HEK293 (cell line): ENCODE results near the gene AP3D1.

Experiments
- BCL6B ChIP-seq: fragments of 450-650 bp; formaldehyde crosslinking; IDR thresholded peaks from 2 replicates; pipeline ENCODE4 v1.5.1; 2017; ENCODE audit warnings: missing biosample characterization, missing genetic modification characterization
- GFI1B ChIP-seq: fragments of 450-650 bp; formaldehyde crosslinking; IDR thresholded peaks from 2 replicates; pipeline ENCODE4 v1.5.1; 2016; ENCODE audit warnings: missing biosample characterization, missing genetic modification characterization
- GLI2 ChIP-seq: fragments of 450-650 bp; formaldehyde crosslinking; IDR thresholded peaks from 2 replicates; pipeline ENCODE4; 2017; ENCODE audit warnings: missing biosample characterization, missing genetic modification characterization, low read depth, borderline replicate concordance
- GLI4 ChIP-seq: fragments of 450-650 bp; formaldehyde crosslinking; IDR thresholded peaks from 2 replicates; pipeline ENCODE4 v1.5.1; 2016; ENCODE audit warnings: missing biosample characterization, missing genetic modification characterization
- HOXD13 ChIP-seq: sonication (generic); formaldehyde crosslinking; IDR thresholded peaks from 2 replicates; pipeline ENCODE4 v1.8.0; 2022; ENCODE audit warnings: missing genetic modification reagents, borderline replicate concordance
- MZF1 ChIP-seq: fragments of 450-650 bp; formaldehyde crosslinking; IDR thresholded peaks from 2 replicates; pipeline ENCODE4 v1.5.1; 2017; ENCODE audit warnings: missing biosample characterization, missing genetic modification characterization, borderline replicate concordance
- REPIN1 ChIP-seq: fragments of 450-650 bp; formaldehyde crosslinking; IDR thresholded peaks from 2 replicates; pipeline ENCODE4 v1.5.1; 2017; ENCODE audit warnings: missing biosample characterization, missing genetic modification characterization, low read depth
- SCRT2 ChIP-seq: fragments of 450-650 bp; formaldehyde crosslinking; IDR thresholded peaks from 2 replicates; pipeline ENCODE4 v1.5.1; 2016; ENCODE audit warnings: missing biosample characterization, missing genetic modification characterization
- SP7 ChIP-seq: fragments of 450-650 bp; formaldehyde crosslinking; IDR thresholded peaks from 2 replicates; pipeline ENCODE4 v1.5.1; 2016; ENCODE audit warnings: missing biosample characterization, missing genetic modification characterization
- YY1 ChIP-seq: fragments of 450-650 bp; formaldehyde crosslinking; IDR thresholded peaks from 2 replicates; pipeline ENCODE4 v1.5.1; 2018; ENCODE audit warnings: missing biosample characterization, missing genetic modification characterization
- ZBTB10 ChIP-seq: fragments of 450-650 bp; formaldehyde crosslinking; IDR thresholded peaks from 2 replicates; pipeline ENCODE4 v1.5.1; 2016; ENCODE audit warnings: missing biosample characterization, missing genetic modification characterization
- ZBTB20 ChIP-seq: fragments of 450-650 bp; formaldehyde crosslinking; IDR thresholded peaks from 2 replicates; pipeline ENCODE4 v1.5.1; 2016; ENCODE audit warnings: missing biosample characterization, missing genetic modification characterization
- ZBTB8A ChIP-seq: fragments of 450-650 bp; formaldehyde crosslinking; IDR thresholded peaks from 2 replicates; pipeline ENCODE4 v1.5.1; 2016; ENCODE audit warnings: missing biosample characterization, missing genetic modification characterization
- ZFP3 ChIP-seq: fragments of 450-650 bp; formaldehyde crosslinking; IDR thresholded peaks from 2 replicates; pipeline ENCODE4 v1.5.1; 2016; ENCODE audit warnings: low read depth, missing biosample characterization, missing genetic modification characterization
- ZNF155 ChIP-seq: fragments of 450-650 bp; formaldehyde crosslinking; IDR thresholded peaks from 2 replicates; pipeline ENCODE4 v1.5.1; 2016; ENCODE audit warnings: missing biosample characterization, missing genetic modification characterization
- ZNF16 ChIP-seq: fragments of 450-650 bp; formaldehyde crosslinking; IDR thresholded peaks from 2 replicates; pipeline ENCODE4 v1.5.1; 2016; ENCODE audit warnings: low read depth, missing biosample characterization, missing genetic modification characterization
- ZNF335 ChIP-seq: fragments of 450-650 bp; formaldehyde crosslinking; conservative IDR thresholded peaks from 2 replicates; pipeline ENCODE4 v1.5.1; 2016; ENCODE audit warnings: missing biosample characterization, missing genetic modification characterization
- ZNF350 ChIP-seq: fragments of 450-650 bp; formaldehyde crosslinking; IDR thresholded peaks from 2 replicates; pipeline ENCODE4 v1.5.0; 2017; ENCODE audit warnings: missing biosample characterization, mild to moderate bottlenecking, missing genetic modification characterization
- ZNF548 ChIP-seq: fragments of 450-650 bp; formaldehyde crosslinking; IDR thresholded peaks from 2 replicates; pipeline ENCODE4 v1.5.1; 2016; ENCODE audit warnings: missing biosample characterization, missing genetic modification characterization
- ZNF555 ChIP-seq: fragments of 450-650 bp; formaldehyde crosslinking; conservative IDR thresholded peaks from 2 replicates; pipeline ENCODE4 v1.5.1; 2017; ENCODE audit warnings: missing biosample characterization, mild to moderate bottlenecking, missing genetic modification characterization, inconsistent platforms
- ZNF558 ChIP-seq: fragments of 450-650 bp; formaldehyde crosslinking; IDR thresholded peaks from 2 replicates; pipeline ENCODE4 v1.5.1; 2016; ENCODE audit warnings: missing biosample characterization, missing genetic modification characterization
- ZNF560 ChIP-seq: fragments of 450-650 bp; formaldehyde crosslinking; IDR thresholded peaks from 2 replicates; pipeline ENCODE4 v1.5.1; 2017; ENCODE audit warnings: missing biosample characterization, missing genetic modification characterization, borderline replicate concordance
- ZNF600 ChIP-seq: fragments of 450-650 bp; formaldehyde crosslinking; IDR thresholded peaks from 2 replicates; pipeline ENCODE4 v1.5.1; 2016; ENCODE audit warnings: missing biosample characterization, missing genetic modification characterization
- ZNF707 ChIP-seq: fragments of 450-650 bp; formaldehyde crosslinking; IDR thresholded peaks from 2 replicates; pipeline ENCODE4 v1.5.1; 2016; ENCODE audit warnings: missing biosample characterization, missing genetic modification characterization
- ZNF791 ChIP-seq: fragments of 450-650 bp; formaldehyde crosslinking; IDR thresholded peaks from 2 replicates; pipeline ENCODE4 v1.5.1; 2016; ENCODE audit warnings: missing biosample characterization, missing genetic modification characterization
- TF ChIP-seq, protein P1 (sequence below): fragments of 450-650 bp; formaldehyde crosslinking; IDR thresholded peaks from 2 replicates; pipeline ENCODE4 v1.5.1; 2016; ENCODE audit warnings: missing biosample characterization, missing genetic modification characterization
- TF ChIP-seq, protein P2 (sequence below): fragments of 450-650 bp; formaldehyde crosslinking; IDR thresholded peaks from 2 replicates; pipeline ENCODE4 v1.5.1; 2016; ENCODE audit warnings: missing biosample characterization, missing genetic modification characterization, borderline replicate concordance
- TF ChIP-seq, protein P3 (sequence below): fragments of 450-650 bp; formaldehyde crosslinking; IDR thresholded peaks from 2 replicates; pipeline ENCODE4 v1.5.1; 2016; ENCODE audit warnings: missing biosample characterization, missing genetic modification characterization

Gene AP3D1

DNA sequence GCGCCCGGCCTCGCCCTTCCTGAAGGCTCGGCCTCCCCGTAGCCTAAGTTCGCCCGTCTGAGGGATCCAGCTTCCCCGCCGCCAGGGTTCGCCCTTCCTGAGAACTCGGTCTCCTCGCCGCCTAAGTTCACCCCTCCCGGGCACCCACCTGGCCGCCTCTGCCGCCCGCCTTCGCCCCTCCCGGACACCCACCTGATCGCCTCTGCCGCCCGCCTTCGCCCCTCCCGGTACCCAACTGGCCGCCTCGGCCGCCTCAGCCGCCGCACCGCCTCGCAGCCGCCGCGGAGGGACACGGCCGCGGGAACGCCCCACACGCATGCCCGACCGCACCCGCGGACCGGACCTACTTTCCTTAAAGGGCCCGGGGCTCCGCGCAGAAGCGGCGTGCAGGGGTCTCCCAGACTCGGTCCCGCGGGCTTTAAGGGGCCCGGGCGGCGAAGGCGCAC, 55.3 kb downstream of the AP3D1 start, which contains the start of gene MOB3A (continued):
- TF ChIP-seq GLI2 (tag by site-specific recombination) (no peak), GFI1B (tag by site-specific recombination) (no peak), ZNF16 (tag by site-specific recombination) (no peak), GLI4 (tag by site-specific recombination) (no peak; the same call in 1 of the 2 replicates), ZNF555 (no peak), REPIN1 (tag by site-specific recombination) (peak; percentile 27; the same call in 1 of the 2 replicates), BCL6B (tag by site-specific recombination) (no peak), ZBTB20 (tag by site-specific recombination) (peak; percentile 78), ZBTB8A (tag by site-specific recombination) (peak; percentile 99), MZF1 (tag by site-specific recombination) (peak; percentile 77), ZNF548 (tag by site-specific recombination) (no peak), SP7 (peak; percentile 69), SCRT2 (no peak), ZNF560 (tag by site-specific recombination) (no peak), YY1 (peak; percentile 56; the same call in 1 of the 2 replicates), ZNF707 (tag by site-specific recombination) (no peak), ZNF335 (tag by site-specific recombination) (peak; percentile 89), ZNF791 (tag by site-specific recombination) (peak; percentile 44; the same call in 1 of the 2 replicates), ZFP3 (no peak), HOXD13 (CRISPR knock-in tag) (no peak), ZNF155 (tag by site-specific recombination) (no peak), ZNF600 (tag by site-specific recombination) (no peak; the same call in 1 of the 2 replicates), ZNF350 (tag by site-specific recombination) (no peak), ZBTB10 (tag by site-specific recombination) (peak; percentile 79; the same call in 1 of the 2 replicates), ZNF558 (tag by site-specific recombination) (no peak)
- TF ChIP-seq, protein P1, sequence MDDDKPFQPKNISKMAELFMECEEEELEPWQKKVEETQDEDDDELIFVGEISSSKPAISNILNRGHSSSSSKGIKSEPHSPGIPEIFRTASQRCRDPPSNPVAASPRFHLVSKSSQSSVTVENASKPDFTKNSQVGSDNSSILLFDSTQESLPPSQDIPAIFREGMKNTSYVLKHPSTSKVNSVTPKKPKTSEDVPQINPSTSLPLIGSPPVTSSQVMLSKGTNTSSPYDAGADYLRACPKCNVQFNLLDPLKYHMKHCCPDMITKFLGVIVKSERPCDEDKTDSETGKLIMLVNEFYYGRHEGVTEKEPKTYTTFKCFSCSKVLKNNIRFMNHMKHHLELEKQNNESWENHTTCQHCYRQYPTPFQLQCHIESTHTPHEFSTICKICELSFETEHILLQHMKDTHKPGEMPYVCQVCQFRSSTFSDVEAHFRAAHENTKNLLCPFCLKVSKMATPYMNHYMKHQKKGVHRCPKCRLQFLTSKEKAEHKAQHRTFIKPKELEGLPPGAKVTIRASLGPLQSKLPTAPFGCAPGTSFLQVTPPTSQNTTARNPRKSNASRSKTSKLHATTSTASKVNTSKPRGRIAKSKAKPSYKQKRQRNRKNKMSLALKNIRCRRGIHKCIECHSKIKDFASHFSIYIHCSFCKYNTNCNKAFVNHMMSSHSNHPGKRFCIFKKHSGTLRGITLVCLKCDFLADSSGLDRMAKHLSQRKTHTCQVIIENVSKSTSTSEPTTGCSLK (tag by site-specific recombination) = no peak
- TF ChIP-seq, protein P2, sequence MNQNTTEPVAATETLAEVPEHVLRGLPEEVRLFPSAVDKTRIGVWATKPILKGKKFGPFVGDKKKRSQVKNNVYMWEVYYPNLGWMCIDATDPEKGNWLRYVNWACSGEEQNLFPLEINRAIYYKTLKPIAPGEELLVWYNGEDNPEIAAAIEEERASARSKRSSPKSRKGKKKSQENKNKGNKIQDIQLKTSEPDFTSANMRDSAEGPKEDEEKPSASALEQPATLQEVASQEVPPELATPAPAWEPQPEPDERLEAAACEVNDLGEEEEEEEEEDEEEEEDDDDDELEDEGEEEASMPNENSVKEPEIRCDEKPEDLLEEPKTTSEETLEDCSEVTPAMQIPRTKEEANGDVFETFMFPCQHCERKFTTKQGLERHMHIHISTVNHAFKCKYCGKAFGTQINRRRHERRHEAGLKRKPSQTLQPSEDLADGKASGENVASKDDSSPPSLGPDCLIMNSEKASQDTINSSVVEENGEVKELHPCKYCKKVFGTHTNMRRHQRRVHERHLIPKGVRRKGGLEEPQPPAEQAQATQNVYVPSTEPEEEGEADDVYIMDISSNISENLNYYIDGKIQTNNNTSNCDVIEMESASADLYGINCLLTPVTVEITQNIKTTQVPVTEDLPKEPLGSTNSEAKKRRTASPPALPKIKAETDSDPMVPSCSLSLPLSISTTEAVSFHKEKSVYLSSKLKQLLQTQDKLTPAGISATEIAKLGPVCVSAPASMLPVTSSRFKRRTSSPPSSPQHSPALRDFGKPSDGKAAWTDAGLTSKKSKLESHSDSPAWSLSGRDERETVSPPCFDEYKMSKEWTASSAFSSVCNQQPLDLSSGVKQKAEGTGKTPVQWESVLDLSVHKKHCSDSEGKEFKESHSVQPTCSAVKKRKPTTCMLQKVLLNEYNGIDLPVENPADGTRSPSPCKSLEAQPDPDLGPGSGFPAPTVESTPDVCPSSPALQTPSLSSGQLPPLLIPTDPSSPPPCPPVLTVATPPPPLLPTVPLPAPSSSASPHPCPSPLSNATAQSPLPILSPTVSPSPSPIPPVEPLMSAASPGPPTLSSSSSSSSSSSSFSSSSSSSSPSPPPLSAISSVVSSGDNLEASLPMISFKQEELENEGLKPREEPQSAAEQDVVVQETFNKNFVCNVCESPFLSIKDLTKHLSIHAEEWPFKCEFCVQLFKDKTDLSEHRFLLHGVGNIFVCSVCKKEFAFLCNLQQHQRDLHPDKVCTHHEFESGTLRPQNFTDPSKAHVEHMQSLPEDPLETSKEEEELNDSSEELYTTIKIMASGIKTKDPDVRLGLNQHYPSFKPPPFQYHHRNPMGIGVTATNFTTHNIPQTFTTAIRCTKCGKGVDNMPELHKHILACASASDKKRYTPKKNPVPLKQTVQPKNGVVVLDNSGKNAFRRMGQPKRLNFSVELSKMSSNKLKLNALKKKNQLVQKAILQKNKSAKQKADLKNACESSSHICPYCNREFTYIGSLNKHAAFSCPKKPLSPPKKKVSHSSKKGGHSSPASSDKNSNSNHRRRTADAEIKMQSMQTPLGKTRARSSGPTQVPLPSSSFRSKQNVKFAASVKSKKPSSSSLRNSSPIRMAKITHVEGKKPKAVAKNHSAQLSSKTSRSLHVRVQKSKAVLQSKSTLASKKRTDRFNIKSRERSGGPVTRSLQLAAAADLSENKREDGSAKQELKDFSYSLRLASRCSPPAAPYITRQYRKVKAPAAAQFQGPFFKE (tag by site-specific recombination) = no peak
- TF ChIP-seq, protein P3, sequence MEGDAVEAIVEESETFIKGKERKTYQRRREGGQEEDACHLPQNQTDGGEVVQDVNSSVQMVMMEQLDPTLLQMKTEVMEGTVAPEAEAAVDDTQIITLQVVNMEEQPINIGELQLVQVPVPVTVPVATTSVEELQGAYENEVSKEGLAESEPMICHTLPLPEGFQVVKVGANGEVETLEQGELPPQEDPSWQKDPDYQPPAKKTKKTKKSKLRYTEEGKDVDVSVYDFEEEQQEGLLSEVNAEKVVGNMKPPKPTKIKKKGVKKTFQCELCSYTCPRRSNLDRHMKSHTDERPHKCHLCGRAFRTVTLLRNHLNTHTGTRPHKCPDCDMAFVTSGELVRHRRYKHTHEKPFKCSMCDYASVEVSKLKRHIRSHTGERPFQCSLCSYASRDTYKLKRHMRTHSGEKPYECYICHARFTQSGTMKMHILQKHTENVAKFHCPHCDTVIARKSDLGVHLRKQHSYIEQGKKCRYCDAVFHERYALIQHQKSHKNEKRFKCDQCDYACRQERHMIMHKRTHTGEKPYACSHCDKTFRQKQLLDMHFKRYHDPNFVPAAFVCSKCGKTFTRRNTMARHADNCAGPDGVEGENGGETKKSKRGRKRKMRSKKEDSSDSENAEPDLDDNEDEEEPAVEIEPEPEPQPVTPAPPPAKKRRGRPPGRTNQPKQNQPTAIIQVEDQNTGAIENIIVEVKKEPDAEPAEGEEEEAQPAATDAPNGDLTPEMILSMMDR (tag by site-specific recombination) = peak; percentile 94
